ENCODE data around the gene TRAK1. TPM values are rescaled to one million over a fixed set of nuclear protein-coding genes. Genes with fewer than 3 reads are reported as not detected.

The TRAK1 gene
- total and polyA plus RNA-seq, 2 of the 4 experiments (the other 2 are of a cell fraction), result 25.6 to 28.1 TPM

DNA sequence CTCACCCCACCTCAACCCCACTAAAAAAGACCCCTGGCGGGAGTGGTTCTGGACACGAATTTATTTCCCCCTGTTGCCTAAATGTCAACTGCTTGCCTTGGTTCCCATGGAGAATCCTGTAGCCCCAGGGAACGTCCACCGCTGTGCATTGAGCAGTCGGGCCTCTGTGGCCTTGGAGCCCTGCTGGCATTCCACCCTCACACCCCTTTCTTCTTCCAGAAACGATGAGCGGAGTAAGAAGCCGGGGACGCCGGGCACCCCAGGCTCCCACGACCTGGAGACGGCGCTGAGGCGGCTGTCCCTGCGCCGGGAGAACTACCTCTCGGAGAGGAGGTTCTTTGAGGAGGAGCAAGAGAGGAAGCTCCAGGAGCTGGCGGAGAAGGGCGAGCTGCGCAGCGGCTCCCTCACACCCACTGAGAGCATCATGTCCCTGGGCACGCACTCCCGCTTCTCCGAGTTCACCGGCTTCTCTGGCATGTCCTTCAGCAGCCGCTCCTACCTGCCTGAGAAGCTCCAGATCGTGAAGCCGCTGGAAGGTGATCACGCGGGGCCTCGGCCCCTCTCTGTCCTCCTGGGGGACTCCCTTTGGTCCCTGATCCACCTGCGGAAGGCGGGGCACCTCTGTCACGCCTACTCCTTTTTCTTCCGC is 111.2 kb downstream of the TRAK1 start:
- Histone ChIP-seq H3K9me3 (ENCODE audit: control insufficient read depth, insufficient read depth, low read length) (no peaks in the 10 kb centered on the region), H2BK20ac (ENCODE audit: low read depth, low read length) (no peak overlapping the region), H2AK9ac (replicated peaks; ENCODE audit: low read depth, low read length, poor library complexity) (no peak overlapping the region), H3K36me3 (ENCODE audit: control insufficient read depth, insufficient read depth, low read length) (peaks cover 28% of the 10 kb centered on the region), H2BK5ac (ENCODE audit: low read depth, low read length, poor library complexity, severe bottlenecking) (no peak overlapping the region), H3K27me3 (ENCODE audit: control insufficient read depth, insufficient read depth, low read length) (no peaks in the 10 kb centered on the region), H3K4ac (ENCODE audit: low read depth, low read length) (no peak overlapping the region), H3K27ac (ENCODE audit: insufficient read depth, low read length) (no peak overlapping the region), H2BK15ac (ENCODE audit: low read depth, low read length) (no peak overlapping the region), H3K4me1 (ENCODE audit: control insufficient read depth, insufficient read depth, low read length) (no peaks in the 10 kb centered on the region), H4K8ac (ENCODE audit: low read depth in 2 of 2, low read length in 2 of 2) (no peak overlapping the region), H3K14ac (replicated peaks; ENCODE audit: low read depth, low read length) (no peak overlapping the region), H3K23ac (ENCODE audit: low read depth, low read length) (no peak overlapping the region), H2BK120ac (ENCODE audit: low read depth, low read length) (no peak overlapping the region), H2AK5ac (ENCODE audit: low read depth, low read length) (no peak overlapping the region), H3K9ac (ENCODE audit: low read depth, low read length) (no peak overlapping the region), H4K91ac (ENCODE audit: insufficient read depth, low read depth, low read length) (no peak overlapping the region), H3K4me2 (ENCODE audit: low read depth, low read length) (no peak overlapping the region), H3K79me1 (ENCODE audit: low read depth in 1 of 2, low read length in 2 of 2) (no peaks in the 10 kb centered on the region; a peak in 2 of 4 replicates), H4K20me1 (ENCODE audit: insufficient read depth, low read length) (no peaks in the 10 kb centered on the region), H2AFZ (replicated peaks; ENCODE audit: low read length, poor library complexity) (no peak overlapping the region), H3K18ac (ENCODE audit: low read depth, low read length) (no peak overlapping the region), H3K56ac (ENCODE audit: extremely low read depth, insufficient read depth, low read length) (no peak overlapping the region), H3K9me1 (ENCODE audit: insufficient read depth, low read length) (peaks cover 12% of the 10 kb centered on the region), H4K5ac (ENCODE audit: low read depth, low read length) (no peak overlapping the region), H3K4me3 (ENCODE audit: insufficient read depth, low read depth, low read length) (no peak overlapping the region)
- WGBS, 2 experiments (ENCODE audit: extremely low coverage in 2 of 2, insufficient read length in 1 of 2), result 84% methylated on average over 5 of the region's 35 CpGs; no CpG with 5 or more reads in 1 of the 2 experiments
- DNase-seq, result no peak
- ChIA-PET CTCF (no interaction called here), POLR2A (ENCODE audit: unreplicated experiment) (no interaction called here)
- in situ Hi-C loops (cut with MboI; ENCODE audit: low sequenced_read_pairs), result no loop called here
- TF ChIP-seq MAFK (IDR thresholded peaks at IDR 0.05; ENCODE audit: low read depth, low read length) (no peak), RFX5 (IDR thresholded peaks at IDR 0.05; ENCODE audit: low read depth, low read length) (no peak), MAZ (IDR thresholded peaks at IDR 0.05; ENCODE audit: borderline replicate concordance, low read depth, low read length) (no peak), SMC3 (IDR thresholded peaks at IDR 0.05; ENCODE audit: low read depth, low read length) (no peak), NFE2L2 (IDR thresholded peaks at IDR 0.05; ENCODE audit: low read depth, low read length) (no peak), FOS (IDR thresholded peaks at IDR 0.05; ENCODE audit: low read depth, low read length) (no peak), RCOR1 (IDR thresholded peaks at IDR 0.05; ENCODE audit: insufficient replicate concordance, low read length) (no peak), ELK1 (IDR thresholded peaks at IDR 0.05; ENCODE audit: borderline replicate concordance, low read depth, low read length) (no peak), BHLHE40 (IDR thresholded peaks at IDR 0.05; ENCODE audit: low read depth, low read length) (no peak), CHD1 (IDR thresholded peaks at IDR 0.05; ENCODE audit: low read depth, low read length) (no peak), CEBPB (IDR thresholded peaks at IDR 0.05; ENCODE audit: low read depth, low read length) (no peak)
- BruUV-seq (replicated peaks), result no TSS peak
- no peak for ATAC-seq (ENCODE audit: low read depth)
- intact Hi-C loops (cut with micrococcal nuclease), result no loop called here
- dilution Hi-C loops (cut with HindIII; ENCODE audit: low sequenced_read_pairs, unreplicated experiment), result no loop called here
